HG02938 (cell line): Measurements from ENCODE around the gene INPP4B.
"Not testable (repeated sequence)": the region's sequence is repeated elsewhere in the genome, so short reads cannot be mapped to it uniquely, and the experiment has no call there.

Experiments
- ATAC-seq: cut with Tn5 transposase; IDR thresholded peaks from one replicate; pipeline ENCODE4 v1.9.1; 2021; ENCODE audit warnings: mild to moderate bottlenecking, moderate library complexity; ENCODE audit not compliant: unreplicated experiment

The INPP4B gene

DNA sequence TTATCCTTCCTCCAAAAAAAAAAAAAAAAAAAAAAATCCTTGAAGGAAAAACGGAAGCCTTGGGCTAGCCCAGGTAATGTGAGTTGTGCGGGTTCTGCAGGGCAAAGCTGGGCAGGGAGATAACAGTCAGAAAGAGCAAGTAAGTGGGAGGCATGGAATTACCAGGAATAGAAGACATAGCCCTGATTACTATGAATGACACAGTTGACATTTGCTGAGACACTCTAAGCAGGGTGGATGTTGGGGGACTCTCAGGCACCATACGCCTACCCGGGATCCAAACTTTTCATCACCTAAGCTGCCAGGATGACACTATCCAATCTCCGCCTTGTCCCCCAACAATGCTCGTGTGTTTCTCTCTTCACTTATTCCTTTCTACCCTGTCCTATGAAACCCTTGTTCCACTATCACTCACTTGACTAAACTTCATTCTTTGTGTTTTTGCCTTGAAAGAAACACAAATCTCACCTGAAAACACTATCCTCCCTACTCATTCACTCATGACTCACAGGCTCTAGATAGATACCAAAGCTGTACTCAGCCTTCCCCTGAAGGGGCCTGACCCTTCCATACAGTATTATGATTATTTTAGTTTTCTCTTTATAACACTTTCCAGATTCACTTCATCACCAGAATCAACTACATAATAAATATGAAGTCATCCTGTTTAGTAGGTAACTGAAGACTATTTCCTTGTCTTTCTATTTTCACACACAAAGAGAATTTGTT lies 158.4 kb downstream of the INPP4B start:
- ATAC-seq: no peak

DNA sequence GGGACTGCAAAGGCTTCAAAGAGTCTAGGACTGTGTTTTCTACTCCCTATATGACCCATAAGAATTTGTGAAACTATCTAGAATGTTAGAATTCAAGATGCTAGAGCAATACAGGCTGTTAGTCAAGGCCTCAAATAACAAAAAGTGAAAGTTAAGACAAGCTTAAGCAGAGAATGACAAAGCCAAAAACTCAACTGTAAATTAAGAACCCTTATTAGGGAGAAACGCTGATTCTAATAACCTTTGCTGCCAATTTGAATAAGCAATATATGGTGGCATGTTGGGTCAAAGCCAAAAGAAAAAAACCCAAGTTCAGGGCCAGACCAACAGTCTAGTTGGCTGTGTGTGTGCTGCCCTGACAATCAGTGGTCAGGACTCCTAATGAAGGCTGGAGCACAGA lies 160.0 kb downstream of the INPP4B start:
- ATAC-seq: no peak

DNA sequence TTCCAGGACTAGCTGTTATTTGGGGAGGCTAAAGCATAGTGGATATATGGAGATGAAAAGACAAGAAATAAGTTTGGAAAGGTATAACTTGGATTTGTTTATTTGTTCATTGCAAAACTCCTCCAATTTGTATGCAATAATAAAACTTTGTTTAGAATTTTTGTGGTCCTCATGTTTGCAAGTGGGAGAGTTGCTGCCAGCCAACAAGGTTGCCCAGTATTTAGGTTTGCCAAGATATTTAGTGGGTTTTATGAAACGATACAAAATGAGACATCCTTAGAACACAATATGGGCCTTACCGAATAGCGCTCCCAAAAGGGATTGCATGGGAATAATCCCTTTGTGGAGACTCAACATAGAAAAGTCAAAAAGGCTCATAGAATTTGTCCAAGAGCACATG lies 162.1 kb downstream of the INPP4B start:
- no peak for ATAC-seq

DNA sequence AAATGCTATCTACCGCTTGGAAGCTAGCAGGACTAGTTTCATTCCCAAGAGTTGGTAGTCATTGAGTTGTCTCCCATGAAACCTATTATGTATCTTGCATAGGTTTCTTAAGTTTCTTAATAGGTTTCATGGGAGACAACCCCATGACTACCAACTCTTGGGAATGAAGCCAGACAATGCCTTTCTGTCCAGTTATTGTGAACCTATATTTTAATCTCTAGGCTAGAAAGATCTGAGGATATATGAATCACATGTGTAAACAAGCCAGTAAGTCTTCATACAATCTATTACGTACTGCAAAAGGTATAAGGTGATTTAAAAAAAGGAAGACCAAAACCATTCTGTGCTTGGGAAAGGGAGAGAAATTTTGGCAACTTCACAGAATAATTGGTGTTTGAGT lies 162.6 kb downstream of the INPP4B start:
- ATAC-seq: no peak

DNA sequence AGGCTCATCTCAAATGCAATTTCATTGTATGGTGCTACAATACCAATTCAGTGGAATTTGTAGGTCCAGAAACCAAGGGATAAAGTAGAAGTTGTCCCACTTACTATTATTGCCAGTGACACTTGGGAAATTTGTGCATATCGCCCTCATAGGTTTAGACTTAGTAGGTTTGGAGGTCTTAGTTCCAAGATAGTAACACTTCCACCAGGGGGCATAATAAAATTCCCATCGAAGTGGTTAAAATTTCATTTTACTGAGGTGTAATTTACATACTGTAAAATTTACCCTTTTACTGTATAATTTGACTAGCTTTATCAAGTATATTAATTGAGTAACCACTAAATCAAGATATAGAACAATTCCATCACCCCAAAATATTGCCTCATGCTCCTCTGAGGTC lies 174.6 kb downstream of the INPP4B start:
- ATAC-seq: no peak

DNA sequence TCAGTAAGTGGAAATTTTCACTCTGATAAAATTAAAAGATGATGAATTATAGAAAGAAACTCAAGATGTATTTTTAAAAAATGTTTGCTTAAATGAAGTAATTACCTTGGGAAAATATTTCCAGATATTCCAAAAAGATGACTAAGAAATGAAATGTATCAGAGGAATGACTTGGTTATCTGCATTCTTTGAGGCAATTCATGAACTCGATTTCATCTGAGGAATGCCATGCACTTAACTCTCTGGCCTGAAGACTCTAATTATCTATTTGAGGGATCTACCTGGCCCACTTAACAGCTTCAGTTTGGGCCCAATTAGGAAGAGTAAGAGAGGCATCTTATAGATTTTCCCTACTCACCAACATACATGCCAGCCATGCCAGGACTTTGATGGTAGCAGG lies 182.3 kb downstream of the INPP4B start:
- ATAC-seq: no peak

DNA sequence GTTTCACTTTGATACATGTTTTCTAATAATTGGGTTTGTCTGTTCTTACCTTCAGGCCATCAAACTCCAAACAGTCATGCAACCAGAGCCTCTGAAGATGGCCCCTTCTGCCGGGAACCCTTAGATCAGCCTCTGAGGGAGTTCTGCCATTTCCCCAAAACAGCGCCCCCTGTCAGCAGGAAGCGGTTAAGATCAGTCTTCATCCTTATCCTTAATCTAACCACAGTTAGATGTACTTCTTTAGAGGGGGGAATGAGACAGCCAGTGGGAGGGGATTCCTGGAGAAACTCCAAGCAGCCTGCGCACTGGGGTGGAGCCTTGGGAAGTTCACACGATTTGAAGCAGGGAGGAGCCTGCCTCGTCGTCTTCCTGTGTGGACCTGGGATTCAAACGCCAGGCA lies 185.4 kb downstream of the INPP4B start:
- ATAC-seq: no peak

DNA sequence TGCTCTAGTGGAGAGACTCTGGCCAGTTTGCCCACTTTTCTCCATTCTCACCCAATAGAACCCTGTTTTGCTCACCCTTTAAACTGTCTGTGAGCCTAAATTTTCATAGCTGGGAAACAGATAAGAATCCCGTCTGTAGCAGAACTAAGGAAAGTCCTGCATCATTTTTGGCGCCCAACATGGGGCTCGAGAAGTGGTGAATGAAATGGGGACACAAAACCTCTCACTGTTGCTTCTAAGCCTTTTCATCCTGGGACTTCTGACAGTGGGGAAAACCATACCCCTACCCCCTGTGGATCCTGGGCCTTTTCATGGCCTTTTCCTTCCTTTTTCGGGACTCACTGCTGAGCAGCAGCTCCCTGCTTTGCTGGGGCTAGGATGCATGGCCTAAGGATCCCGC lies 189.9 kb downstream of the INPP4B start:
- no peak for ATAC-seq

DNA sequence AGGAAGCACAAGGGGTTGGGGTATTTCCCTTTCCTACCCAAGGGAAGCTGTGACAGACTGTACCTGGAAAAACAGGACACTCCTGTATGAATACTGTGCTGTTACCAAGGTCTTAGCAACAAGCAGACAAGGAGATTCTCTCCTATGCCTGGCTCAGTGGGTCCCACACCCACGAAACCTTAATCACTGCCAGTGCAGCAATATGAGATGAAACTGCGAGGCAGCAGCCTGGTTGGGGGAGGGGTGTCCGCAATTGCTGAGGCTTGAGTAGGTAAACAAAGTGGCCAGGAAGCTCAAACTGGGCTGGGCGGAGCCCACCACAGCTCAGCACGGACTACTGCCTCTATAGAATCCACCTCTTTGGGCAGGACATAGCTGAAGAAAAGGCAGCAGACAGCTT lies 197.7 kb downstream of the INPP4B start:
- no peak for ATAC-seq

DNA sequence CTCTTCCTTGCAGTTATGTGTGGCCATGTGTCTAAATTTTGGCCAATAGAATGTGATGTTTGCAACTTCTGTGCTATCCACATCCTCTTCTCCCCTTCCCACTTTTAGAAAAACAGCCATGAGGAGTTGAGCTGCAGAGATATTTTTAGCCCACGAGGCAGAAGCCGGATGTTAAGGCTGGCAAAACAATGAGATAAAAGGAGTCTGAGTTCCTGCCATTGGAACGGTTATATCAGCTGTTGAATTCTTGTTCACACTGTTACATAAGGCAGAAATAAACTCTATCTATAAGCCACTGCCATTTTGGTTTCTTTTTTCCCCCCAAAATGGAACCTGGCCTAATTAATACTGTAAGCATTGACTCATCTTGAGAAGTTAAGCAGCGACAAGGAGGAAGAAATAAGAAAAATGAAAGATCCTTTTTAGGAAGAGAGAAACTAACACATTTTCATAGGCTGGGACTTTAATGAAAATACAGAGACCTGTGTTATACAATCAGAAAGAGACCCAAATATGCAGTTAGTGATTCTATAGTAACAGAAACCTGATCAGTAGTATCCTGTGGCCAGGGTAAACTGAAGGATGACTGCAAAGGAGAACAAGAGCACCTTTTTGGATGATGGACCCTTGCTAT lies 200.5 kb downstream of the INPP4B start:
- ATAC-seq: peak; percentile 61

DNA sequence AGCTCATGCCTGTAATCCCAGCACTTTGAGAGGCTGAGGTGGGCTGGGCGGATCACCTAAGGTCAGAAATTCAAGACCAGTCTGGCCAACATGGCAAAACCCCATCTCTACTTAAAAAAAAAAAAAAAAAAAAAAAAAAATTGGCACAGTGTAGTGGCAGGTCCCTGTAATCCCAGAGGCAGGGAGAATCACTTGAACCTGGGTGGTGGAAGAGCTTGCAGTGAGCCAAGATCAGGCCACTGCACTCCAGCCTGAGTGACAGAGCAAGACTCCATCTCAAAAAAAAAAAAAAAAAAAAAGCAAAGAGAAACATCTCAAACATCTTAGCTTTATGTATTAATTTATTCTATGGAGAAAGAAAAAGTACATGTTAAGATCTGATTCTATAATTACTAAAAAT lies 201.5 kb downstream of the INPP4B start:
- ATAC-seq: not testable (repeated sequence)

DNA sequence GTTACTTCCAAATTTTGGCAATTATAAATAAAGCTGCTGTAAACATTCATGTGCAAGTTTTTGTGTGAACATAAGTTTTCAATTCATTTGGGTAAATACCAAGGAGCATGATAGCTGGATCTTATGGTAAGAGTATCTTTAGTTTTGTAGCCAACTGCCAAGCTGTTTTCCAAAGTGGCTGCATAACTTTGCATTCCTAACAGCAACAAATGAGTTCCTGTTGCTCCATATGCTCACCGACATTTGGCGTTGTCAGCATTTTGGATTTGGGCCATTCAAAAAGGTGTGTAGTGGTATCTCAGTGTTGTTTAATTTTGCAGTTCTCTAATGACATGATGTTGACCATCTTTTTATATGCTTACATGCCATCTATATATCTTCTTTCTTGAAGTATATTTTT lies 208.5 kb downstream of the INPP4B start:
- no peak for ATAC-seq

DNA sequence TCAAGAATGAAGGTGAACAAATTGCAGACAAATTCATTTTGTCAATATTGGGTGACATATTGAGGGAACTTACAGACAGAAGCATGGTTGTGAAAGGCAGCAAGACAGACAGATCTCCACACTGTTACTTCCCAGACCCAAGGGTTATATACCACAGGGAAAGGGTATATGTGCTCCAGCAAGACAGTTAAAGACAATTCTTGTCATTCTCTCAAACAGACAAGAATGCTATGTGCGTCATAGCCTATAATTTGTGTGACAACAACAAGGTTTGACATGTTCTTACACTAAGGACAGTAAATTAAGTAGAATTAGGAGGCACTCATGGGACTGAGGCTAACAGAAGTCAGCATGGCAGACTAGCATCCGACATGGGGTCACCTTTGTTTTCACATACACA lies 214.3 kb downstream of the INPP4B start:
- ATAC-seq: no peak

DNA sequence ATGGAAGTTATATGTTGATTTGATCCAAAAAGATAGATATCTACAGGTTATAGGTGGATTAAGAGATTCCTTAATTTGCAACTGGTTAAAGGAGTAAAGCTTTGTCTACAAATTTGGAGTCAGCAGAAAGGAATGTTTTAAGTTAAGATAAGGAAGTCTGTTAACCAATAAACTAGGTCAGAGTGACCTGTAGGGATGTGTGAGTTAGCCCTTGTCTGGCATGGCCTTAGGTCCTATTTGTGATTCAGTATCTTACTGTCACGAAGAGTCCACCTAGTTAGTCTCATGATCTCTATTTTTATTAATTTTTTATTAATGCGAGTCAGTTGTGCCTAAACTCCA lies 230.8 kb downstream of the INPP4B start:
- no peak for ATAC-seq

DNA sequence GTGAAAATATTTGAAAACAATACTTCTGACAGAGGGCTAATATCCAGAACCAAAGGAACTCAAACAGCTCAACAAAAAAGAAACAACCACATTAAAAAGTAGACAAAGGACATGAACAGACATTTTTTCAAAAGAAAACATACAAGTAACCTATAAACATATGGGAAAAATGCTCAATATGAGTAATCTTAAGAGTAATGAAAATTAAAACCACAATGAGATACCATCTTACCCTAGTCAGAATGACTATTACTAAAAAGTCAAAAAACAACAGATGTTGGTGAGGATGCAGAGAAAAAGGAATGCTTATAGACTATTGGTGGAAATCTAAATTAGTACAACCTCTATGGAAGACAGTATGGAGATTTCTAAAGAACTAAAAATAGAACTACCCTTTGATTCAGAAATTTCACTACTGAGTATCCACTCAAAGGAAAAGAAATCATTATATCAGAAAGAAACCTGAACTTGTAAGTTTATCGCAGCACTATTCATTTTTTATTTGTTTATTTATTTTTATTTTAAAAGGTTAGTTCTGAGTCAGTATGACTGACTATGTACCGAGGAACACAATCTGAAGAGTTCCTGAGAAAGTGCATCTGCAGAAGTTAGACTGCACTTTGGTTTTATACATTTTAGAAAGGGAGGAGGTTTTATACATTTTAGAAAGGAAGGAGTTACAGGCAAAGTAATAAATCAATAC lies 231.3 kb downstream of the INPP4B start:
- no peak for ATAC-seq

DNA sequence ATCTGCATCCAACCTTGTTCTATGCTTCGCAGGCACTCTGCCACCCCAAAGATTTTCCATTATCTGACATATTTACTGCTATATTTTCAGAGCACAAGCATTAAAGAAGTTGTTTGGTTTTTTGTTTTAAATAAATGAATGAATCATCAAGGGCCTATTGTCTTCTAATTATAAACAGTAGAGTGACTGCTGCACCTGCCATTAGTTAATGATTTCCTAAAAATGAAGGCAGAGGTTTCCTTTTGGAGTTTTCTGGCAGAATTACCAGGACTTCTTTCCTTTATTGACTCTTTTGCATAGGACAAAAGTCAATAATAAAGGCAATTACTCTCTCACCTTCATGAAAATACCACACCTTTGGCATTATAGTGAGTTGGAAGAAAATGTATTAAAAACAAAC lies 238.1 kb downstream of the INPP4B start:
- no peak for ATAC-seq

DNA sequence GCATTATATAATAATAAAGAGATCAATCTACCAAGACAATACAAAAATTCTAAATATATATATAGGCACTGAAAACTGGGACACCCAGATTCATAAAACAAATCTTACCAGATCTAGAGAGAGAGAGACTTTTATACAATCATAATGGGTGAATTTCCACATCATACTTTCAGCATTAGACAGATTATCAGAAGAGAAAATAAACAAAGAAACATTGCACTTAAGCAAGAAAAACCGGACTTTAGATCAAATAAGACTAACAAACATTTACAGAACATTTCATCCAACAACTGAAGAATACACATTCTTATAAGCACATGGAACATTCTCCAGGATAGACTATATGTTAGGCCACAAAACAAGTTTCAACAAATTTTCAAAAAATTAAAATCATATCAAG lies 245.1 kb downstream of the INPP4B start:
- ATAC-seq: no peak

DNA sequence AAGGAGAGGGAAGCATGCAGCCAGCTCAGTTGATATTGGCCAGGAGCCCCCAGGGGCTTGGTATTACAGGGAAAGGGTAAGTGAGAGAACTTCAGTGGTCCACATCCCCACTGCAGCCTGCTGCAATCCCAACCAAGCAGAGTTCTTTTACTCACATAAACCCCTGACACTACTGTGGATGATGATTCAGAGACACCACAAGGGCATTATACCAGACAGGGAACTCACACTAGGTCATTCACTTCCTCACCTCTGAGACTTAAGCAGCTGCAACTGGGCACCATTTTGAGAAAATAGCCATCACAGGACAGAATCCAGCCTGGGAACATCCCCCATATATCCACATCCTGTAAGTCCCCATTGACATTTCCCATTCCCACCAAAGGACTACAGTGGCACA lies 248.0 kb downstream of the INPP4B start:
- no peak for ATAC-seq

DNA sequence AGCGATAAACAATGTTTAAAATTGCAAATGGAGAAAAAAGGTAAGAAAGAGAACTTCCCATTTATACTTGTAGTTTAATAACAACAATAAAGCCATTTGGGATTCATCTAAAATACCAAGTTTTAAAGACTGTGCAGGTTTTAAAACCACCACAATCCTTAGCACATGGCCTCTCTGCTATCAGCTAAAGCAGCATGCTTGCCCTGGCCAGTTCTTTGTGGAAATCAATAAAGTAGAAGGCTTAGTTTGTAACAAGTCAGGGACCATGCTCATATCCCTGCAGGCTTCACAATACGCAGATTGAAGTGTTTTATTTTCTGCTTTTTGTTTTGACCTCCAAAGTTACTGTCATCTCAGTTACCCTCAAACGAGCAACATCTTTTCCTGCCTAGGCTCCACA lies 249.5 kb downstream of the INPP4B start:
- ATAC-seq: no peak

DNA sequence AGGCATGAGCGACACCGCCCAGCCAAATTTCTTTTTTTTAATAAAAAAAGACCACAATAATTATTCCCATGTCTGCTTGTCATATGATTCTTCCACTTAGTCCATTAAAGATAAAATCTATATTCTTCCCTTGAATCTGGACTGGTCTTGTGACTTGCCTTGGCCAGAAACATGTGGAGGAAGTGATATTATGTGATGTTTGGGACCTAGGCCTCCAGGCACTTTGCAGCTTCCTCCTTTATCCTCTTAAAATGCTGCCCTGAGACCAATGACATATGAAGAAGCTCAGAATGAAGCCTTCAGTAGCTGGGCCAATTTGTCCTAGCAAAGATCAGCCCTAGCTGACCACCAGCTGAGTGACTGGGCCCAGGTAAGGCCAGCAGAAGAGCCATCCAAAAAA lies 250.0 kb downstream of the INPP4B start:
- ATAC-seq: no peak

DNA sequence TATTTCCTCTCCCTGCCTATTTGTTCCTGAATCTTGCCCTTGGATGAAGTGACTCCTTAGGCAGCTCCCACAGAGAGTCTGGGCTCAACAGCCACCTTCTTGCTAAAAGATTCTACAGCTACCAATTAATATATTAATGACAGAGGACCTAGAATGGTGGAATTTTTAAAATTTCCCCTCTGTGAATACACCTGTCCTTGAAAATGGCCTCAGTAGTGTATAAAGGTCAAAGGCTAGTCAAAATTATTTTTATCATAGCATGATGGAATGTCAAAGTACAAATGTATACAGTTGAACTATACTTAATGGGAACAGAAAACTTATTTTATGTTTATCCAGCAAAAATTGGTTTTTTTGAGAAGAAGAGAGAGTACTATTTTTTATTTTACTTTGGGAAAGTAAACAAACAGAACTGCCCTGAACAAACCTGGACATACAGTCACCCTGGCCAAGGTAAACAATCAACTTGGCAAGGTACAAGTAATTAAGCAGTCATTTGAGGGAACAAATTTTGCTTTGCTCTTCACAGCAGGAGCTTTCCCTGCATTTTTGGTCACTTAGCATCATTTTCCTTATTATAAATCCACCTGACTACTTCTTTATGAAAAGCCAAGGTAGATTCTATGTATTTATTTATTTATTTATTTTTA lies 250.8 kb downstream of the INPP4B start:
- no peak for ATAC-seq

DNA sequence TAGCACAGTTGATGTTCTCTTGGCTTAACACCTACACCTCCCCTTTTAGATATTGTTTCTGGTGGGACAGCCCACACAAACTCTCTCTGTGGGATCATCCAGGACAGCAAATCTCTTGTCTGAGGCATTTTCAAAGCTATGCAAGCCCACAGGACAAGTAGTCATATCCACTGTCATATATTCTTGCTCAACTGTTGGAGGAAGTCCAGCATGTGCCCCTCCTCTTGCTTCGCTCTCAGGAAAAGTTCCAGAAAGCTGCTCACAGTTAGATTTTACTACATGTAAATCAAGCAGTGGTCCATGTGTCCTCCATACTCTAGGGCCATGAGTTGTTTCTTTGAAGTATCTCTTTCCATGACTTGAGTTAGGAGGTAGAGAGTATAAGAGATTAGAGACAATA lies 260.7 kb downstream of the INPP4B start:
- no peak for ATAC-seq
